HepG2 (cell line): ENCODE data around the gene DNAH9. TPM values are rescaled to one million over a fixed set of nuclear protein-coding genes. Genes with fewer than 3 reads are reported as not detected.

Experiments
- ATAC-seq: fragments of 200-7000 bp; cut with Tn5 transposase; 3 replicates; pipeline ENCODE4 v1.9.1; 2020; ENCODE audit warnings: mild to moderate bottlenecking, moderate library complexity
- BruUV-seq: library from RNA; stranded (reverse); fragments of 400-500 nt; replicated peaks from 2 replicates; lab custom pipeline; 2021; lab: Mats Ljungman, UMichigan
- CTCF ChIA-PET: fragments of 300-600 bp; formaldehyde crosslinking; extraction: SDS; loops from one replicate; lab custom pipeline; 2021; ENCODE audit warnings: low total read pairs, inconsistent platforms, low intra/inter-chr PET ratio; lab: Yijun Ruan, JAX
- POLR2A ChIA-PET: fragments of 350-600 bp; sonication (Branson Sonifier 250); formaldehyde crosslinking; loops from one replicate; lab custom pipeline; 2020; ENCODE audit warnings: antibody characterized with exemption, inconsistent platforms; lab: Yijun Ruan, JAX
- DNase-seq: peaks from one replicate; pipeline ENCODE4 v3.0.0-alpha.2; 2015; ENCODE audit warnings: low spot score
- FAIRE-seq: peaks from 3 replicates; lab custom pipeline; 2011; peaks lifted over from hg19 to GRCh38; lab: Jason Lieb, UNC
- H2AFZ ChIP-seq: one replicate; pipeline ENCODE4 v1.6.1; 2011; ENCODE audit warnings: low read length, inconsistent platforms
- H3K27ac ChIP-seq: fragments of 300-600 bp; 3 replicates; pipeline ENCODE4 v1.8.0; 2011; ENCODE audit warnings: mixed run types, mild to moderate bottlenecking, mixed read lengths, low read length, inconsistent platforms; ENCODE audit not compliant: insufficient read depth; ENCODE audit errors: extremely low read length
- H3K27me3 ChIP-seq, 2 experiments: fragments of 200-600 bp in 1 of 2; 2 replicates in 1 of 2; 3 replicates in 1 of 2; pipeline versions ENCODE4 v1.6.0 to v1.8.0; 2011; ENCODE audit warnings: low read length in 2 of 2, mild to moderate bottlenecking in 2 of 2, moderate library complexity in 2 of 2, inconsistent platforms in 1 of 2; ENCODE audit not compliant: insufficient read depth in 2 of 2, control insufficient read depth in 1 of 2
- H3K36me3 ChIP-seq, 2 experiments: fragments of 200-600 bp in 1 of 2; replicated peaks in 1 of 2; 2 replicates in 1 of 2; 3 replicates in 1 of 2; pipeline versions ENCODE4 v1.5.1 to v1.8.0; 2011; ENCODE audit warnings: low read length in 2 of 2, inconsistent platforms in 1 of 2; ENCODE audit not compliant: insufficient read depth in 2 of 2, control insufficient read depth in 1 of 2
- H3K4me1 ChIP-seq: 2 replicates; pipeline ENCODE4 v1.5.1; 2012; ENCODE audit warnings: low read length, inconsistent platforms; ENCODE audit not compliant: insufficient read depth
- H3K4me2 ChIP-seq: 2 replicates; pipeline ENCODE4 v1.6.0; 2011; ENCODE audit warnings: low read depth, low read length, inconsistent platforms
- H3K4me3 ChIP-seq, 3 experiments: fragments of 200-600 bp in 1 of 3; sonication (generic), shearing (Covaris generic) in 1 of 3; replicated peaks in 1 of 3; 2 replicates each; pipeline ENCODE4 v1.5.1; 2011 to 2016; ENCODE audit warnings: low read length in 3 of 3, inconsistent platforms in 2 of 3, low read depth in 2 of 3, mild to moderate bottlenecking in 2 of 3, control low read depth in 1 of 3, mixed read lengths in 1 of 3; ENCODE audit not compliant: insufficient read depth in 1 of 3
- H3K79me2 ChIP-seq: one replicate; pipeline ENCODE4 v1.6.1; 2011; ENCODE audit warnings: low read length, inconsistent platforms; ENCODE audit not compliant: insufficient read depth
- H3K9ac ChIP-seq: 2 replicates; pipeline ENCODE4 v1.6.0; 2011; ENCODE audit warnings: mild to moderate bottlenecking, low read depth, low read length, inconsistent platforms; ENCODE audit not compliant: insufficient read depth
- H3K9me3 ChIP-seq: 2 replicates; pipeline ENCODE4 v1.5.1; 2012; ENCODE audit warnings: mild to moderate bottlenecking, low read length
- H4K20me1 ChIP-seq: 2 replicates; pipeline ENCODE4 v1.6.0; 2011; ENCODE audit warnings: inconsistent platforms, mild to moderate bottlenecking, low read length, moderate library complexity; ENCODE audit not compliant: insufficient read depth
- ATF7 ChIP-seq, 2 experiments: fragments of 450-650 bp in 1 of 2; sonication (generic) in 1 of 2; formaldehyde crosslinking in 1 of 2; IDR thresholded peaks; 2 replicates each; pipeline versions ENCODE4 v1.4.0 to v1.6.1; 2016 to 2020; ENCODE audit warnings: antibody characterized with exemption in 1 of 2, mild to moderate bottlenecking in 1 of 2, missing genetic modification reagents in 1 of 2
- RCOR2 ChIP-seq: IDR thresholded peaks from 2 replicates; pipeline ENCODE4 v1.6.1; 2016; ENCODE audit warnings: missing biosample characterization, missing genetic modification reagents
- SP140L ChIP-seq: sonication (generic); formaldehyde crosslinking; IDR thresholded peaks from 2 replicates; pipeline ENCODE4 v1.4.0; 2020; ENCODE audit warnings: missing genetic modification reagents, borderline replicate concordance
- TSC22D2 ChIP-seq: sonication (generic); formaldehyde crosslinking; IDR thresholded peaks from 2 replicates; pipeline ENCODE4 v1.5.1; 2020; ENCODE audit warnings: missing genetic modification reagents, mild to moderate bottlenecking, borderline replicate concordance
- ZMAT3 ChIP-seq: sonication (generic); formaldehyde crosslinking; conservative IDR thresholded peaks from 2 replicates; pipeline ENCODE4 v1.7.0; 2021; ENCODE audit warnings: missing genetic modification reagents
- ZNF101 ChIP-seq: sonication (generic); formaldehyde crosslinking; IDR thresholded peaks from 2 replicates; pipeline ENCODE4 v1.4.0; 2020; ENCODE audit warnings: mild to moderate bottlenecking, low read depth, missing genetic modification reagents, borderline replicate concordance
- ZNF317 ChIP-seq: sonication (generic); formaldehyde crosslinking; IDR thresholded peaks from 2 replicates; pipeline ENCODE4 v1.5.0; 2020; ENCODE audit warnings: mild to moderate bottlenecking, missing genetic modification reagents
- ZNF367 ChIP-seq: sonication (generic); formaldehyde crosslinking; IDR thresholded peaks from 2 replicates; pipeline ENCODE4 v1.4.0; 2020; ENCODE audit warnings: missing genetic modification reagents, borderline replicate concordance
- WGBS: methylation state at CpG from one replicate; pipeline ENCODE4 v1.1.6; 2017; ENCODE audit warnings: low lambda C conversion rate; 5-methylcytosine and 5-hydroxymethylcytosine counted together
- in situ Hi-C: cut with HindIII; loops from 2 replicates; pipeline ENCODE4 v1.10.0; 2017; ENCODE audit warnings: low pct_unique_long_range_greater_than_20kb; ENCODE audit not compliant: extremely low pct_ligation_motif_present
- intact Hi-C: fragments of 100-400 bp; cut with micrococcal nuclease; formaldehyde crosslinking; loops from one replicate; pipeline ENCODE4 v1.10.0; 2022; ENCODE audit not compliant: unreplicated experiment
- polyA plus RNA-seq, 8 experiments: library from polyadenylated mRNA; depleted of rRNA in 3 of 8; stranded (reverse) in 7 of 8; unstranded in 1 of 8; fragments of >200 nt; fragmentation: Illumina TruSeq in 4 of 8; extraction: Trizol in 4 of 8; gene quantifications; 2 replicates each; pipeline versions ENCODE4 v1.2.1 to v1.2.3, GENCODE V29; 2011 to 2016; ENCODE audit warnings: low read depth in 4 of 8, missing spikeins in 1 of 8, mixed read lengths in 1 of 8; ENCODE audit not compliant: insufficient read depth in 1 of 8
- total RNA-seq, 5 experiments: library from RNA; depleted of rRNA; stranded (reverse); fragments of >200 nt; fragmentation: Illumina TruSeq; extraction: Trizol; gene quantifications; 2 replicates each; pipeline ENCODE4 v1.2.3, GENCODE V29; 2016; ENCODE audit warnings: low read depth in 1 of 5
- TF ChIP-seq, protein P1 (sequence below): sonication (generic); formaldehyde crosslinking; IDR thresholded peaks from 2 replicates; pipeline ENCODE4 v1.4.0; 2020; ENCODE audit warnings: missing genetic modification reagents
- TF ChIP-seq, protein P2 (sequence below): sonication (generic); formaldehyde crosslinking; IDR thresholded peaks from 2 replicates; pipeline ENCODE4 v1.4.0; 2020; ENCODE audit warnings: missing genetic modification reagents

The DNAH9 gene
- total and polyA plus RNA-seq, 2 of the 13 experiments (the other 11 are each of a cell fraction or from before 2014, with no cell fraction given): not detected

DNA sequence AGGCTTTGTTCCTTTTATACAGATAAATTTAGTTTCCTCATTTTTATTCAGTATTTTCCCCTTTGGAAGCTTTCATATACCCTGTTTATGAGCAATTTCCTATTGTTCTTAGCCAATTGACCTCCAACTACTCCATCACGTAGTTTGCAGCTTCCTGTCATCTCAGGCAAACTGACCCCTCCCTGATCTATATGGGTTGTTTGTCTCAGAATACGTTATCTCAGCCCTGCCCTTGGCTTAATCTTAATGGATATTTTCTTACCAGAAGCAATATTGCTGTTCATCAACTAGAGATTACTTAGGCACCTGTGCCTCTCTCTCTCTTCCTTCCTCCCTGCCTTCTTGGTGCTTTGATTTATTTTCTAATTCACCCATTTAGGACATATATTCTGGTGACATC is 317.8 kb downstream of the DNAH9 start (continued):
- TF ChIP-seq, protein P1, sequence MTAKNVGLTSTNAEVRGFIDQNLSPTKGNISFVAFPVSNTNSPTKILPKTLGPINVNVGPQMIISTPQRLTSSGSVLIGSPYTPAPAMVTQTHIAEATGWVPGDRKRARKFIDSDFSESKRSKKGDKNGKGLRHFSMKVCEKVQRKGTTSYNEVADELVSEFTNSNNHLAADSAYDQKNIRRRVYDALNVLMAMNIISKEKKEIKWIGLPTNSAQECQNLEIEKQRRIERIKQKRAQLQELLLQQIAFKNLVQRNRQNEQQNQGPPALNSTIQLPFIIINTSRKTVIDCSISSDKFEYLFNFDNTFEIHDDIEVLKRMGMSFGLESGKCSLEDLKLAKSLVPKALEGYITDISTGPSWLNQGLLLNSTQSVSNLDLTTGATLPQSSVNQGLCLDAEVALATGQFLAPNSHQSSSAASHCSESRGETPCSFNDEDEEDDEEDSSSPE: no peak
- no peak for TF ChIP-seq SP140L
- TF ChIP-seq ZNF101 (CRISPR knock-in tag): no peak
- TF ChIP-seq ZMAT3 (CRISPR knock-in tag): no peak
- TF ChIP-seq TSC22D2 (CRISPR knock-in tag): no peak
- TF ChIP-seq ZNF317 (CRISPR knock-in tag): no peak
- TF ChIP-seq ATF7 (IDR thresholded peaks at IDR 0.05): no peak
- TF ChIP-seq ATF7 (CRISPR knock-in tag; IDR thresholded peaks at IDR 0.05): no peak
- TF ChIP-seq, all 625 proteins: peak for 0

DNA sequence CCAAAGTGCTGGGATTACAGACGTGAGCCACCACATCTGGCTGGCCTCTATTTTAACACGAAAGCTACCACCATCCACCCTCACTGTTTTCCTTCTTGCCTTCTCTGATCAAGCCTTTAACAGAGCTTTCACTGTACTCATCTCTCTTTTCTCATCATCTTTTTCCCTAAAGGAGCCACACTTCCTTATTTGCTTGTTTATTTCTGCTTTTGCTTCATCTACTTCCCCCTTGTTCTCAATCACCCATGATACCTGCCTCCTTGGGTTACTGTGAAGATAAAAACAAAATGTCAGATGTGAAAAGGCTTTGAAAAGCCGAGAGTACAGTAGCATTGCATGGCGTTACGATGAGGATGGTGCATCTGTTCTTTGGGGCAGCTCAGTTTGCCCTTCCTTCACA is 319.1 kb downstream of the DNAH9 start:
- Histone ChIP-seq H3K27me3 (no peaks in the 10 kb centered on the region; a peak in 1 of 5 replicates), H3K79me2 (no peaks in the 10 kb centered on the region), H3K4me3 (no peak overlapping the region), H3K9ac (no peak overlapping the region), H3K36me3 (no peaks in the 10 kb centered on the region), H3K9me3 (no peaks in the 10 kb centered on the region), H4K20me1 (no peaks in the 10 kb centered on the region), H3K4me1 (no peaks in the 10 kb centered on the region), H2AFZ (no peak overlapping the region), H3K4me2 (no peak overlapping the region), H3K27ac (no peak overlapping the region)
- POLR2A ChIA-PET: no interaction called here
- CTCF ChIA-PET: no interaction called here
- TF ChIP-seq RCOR2 (CRISPR knock-in tag) (no peak), ZNF367 (no peak)
- TF ChIP-seq, protein P2, sequence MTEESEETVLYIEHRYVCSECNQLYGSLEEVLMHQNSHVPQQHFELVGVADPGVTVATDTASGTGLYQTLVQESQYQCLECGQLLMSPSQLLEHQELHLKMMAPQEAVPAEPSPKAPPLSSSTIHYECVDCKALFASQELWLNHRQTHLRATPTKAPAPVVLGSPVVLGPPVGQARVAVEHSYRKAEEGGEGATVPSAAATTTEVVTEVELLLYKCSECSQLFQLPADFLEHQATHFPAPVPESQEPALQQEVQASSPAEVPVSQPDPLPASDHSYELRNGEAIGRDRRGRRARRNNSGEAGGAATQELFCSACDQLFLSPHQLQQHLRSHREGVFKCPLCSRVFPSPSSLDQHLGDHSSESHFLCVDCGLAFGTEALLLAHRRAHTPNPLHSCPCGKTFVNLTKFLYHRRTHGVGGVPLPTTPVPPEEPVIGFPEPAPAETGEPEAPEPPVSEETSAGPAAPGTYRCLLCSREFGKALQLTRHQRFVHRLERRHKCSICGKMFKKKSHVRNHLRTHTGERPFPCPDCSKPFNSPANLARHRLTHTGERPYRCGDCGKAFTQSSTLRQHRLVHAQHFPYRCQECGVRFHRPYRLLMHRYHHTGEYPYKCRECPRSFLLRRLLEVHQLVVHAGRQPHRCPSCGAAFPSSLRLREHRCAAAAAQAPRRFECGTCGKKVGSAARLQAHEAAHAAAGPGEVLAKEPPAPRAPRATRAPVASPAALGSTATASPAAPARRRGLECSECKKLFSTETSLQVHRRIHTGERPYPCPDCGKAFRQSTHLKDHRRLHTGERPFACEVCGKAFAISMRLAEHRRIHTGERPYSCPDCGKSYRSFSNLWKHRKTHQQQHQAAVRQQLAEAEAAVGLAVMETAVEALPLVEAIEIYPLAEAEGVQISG: no peak
- WGBS: 22% methylated on average over 5 of the region's 5 CpGs
- intact Hi-C loops (no loop called here), in situ Hi-C loops (no loop called here)
- DNase-seq (no peak), FAIRE-seq (no peak), ATAC-seq (no peak)
- BruUV-seq: no TSS peak
